GM12878 (cell line): Measurements from ENCODE around the gene LOXL4. TPM values are rescaled to one million over a fixed set of nuclear protein-coding genes. Genes with fewer than 3 reads are reported as not detected.

Experiments
- ATAC-seq: fragments of 200-7000 bp; cut with Tn5 transposase; 3 replicates; pipeline ENCODE4 v1.9.1; 2020; ENCODE audit warnings: mild to moderate bottlenecking, moderate library complexity
- BruUV-seq: library from RNA; stranded (reverse); fragments of 400-500 nt; replicated peaks from 2 replicates; lab custom pipeline; 2021; lab: Mats Ljungman, UMichigan
- CTCF ChIA-PET: fragments of 300-600 bp; sonication (Branson Sonifier 250); formaldehyde crosslinking; extraction: SDS; loops from one replicate; lab custom pipeline; 2021; ENCODE audit warnings: inconsistent platforms; lab: Yijun Ruan, JAX
- POLR2A ChIA-PET: fragments of 350-600 bp; formaldehyde crosslinking; extraction: SDS; loops from one replicate; lab custom pipeline; 2021; ENCODE audit warnings: inconsistent platforms; lab: Charles Lee
- RAD21 ChIA-PET: fragments of 300-600 bp; sonication (Branson Sonifier 250); formaldehyde crosslinking; loops from one replicate; lab custom pipeline; 2023; ENCODE audit warnings: antibody characterized with exemption; ENCODE audit not compliant: unreplicated experiment; lab: Charles Lee
- SMC1A ChIA-PET: fragments of 300-600 bp; sonication (Branson Sonifier 250); formaldehyde crosslinking; loops from one replicate; lab custom pipeline; 2023; ENCODE audit not compliant: unreplicated experiment, uncharacterized antibody; lab: Charles Lee
- DNase-seq: peaks from one replicate; pipeline ENCODE4 v3.0.0-alpha.2; 2011; ENCODE audit warnings: low read depth, low spot score
- FAIRE-seq: peaks from 3 replicates; lab custom pipeline; 2011; peaks lifted over from hg19 to GRCh38; lab: Jason Lieb, UNC
- H2AFZ ChIP-seq: 2 replicates; pipeline ENCODE4 v1.6.0; 2011; ENCODE audit warnings: low read depth, low read length, control low read depth; ENCODE audit not compliant: control insufficient read depth
- H3K27ac ChIP-seq: 2 replicates; pipeline ENCODE4 v1.5.1; 2011; ENCODE audit warnings: control low read depth; ENCODE audit not compliant: control insufficient read depth, insufficient read depth
- H3K27me3 ChIP-seq, 2 experiments: replicated peaks in 1 of 2; 2 replicates each; pipeline versions ENCODE4 v1.6.0 to v1.6.1; 2011; ENCODE audit warnings: low read length in 1 of 2; ENCODE audit not compliant: control insufficient read depth in 2 of 2, insufficient read depth in 2 of 2
- H3K36me3 ChIP-seq, 2 experiments: 2 replicates each; pipeline ENCODE4 v1.5.1; 2011; ENCODE audit warnings: low read length in 1 of 2; ENCODE audit not compliant: control insufficient read depth in 2 of 2, insufficient read depth in 2 of 2
- H3K4me1 ChIP-seq: 2 replicates; pipeline ENCODE4 v1.6.1; 2011; ENCODE audit warnings: mild to moderate bottlenecking, low read length, moderate library complexity, mixed read lengths; ENCODE audit not compliant: control insufficient read depth, insufficient read depth
- H3K4me2 ChIP-seq: 2 replicates; pipeline ENCODE4 v1.6.0; 2011; ENCODE audit warnings: control low read depth; ENCODE audit not compliant: control insufficient read depth, insufficient read depth
- H3K4me3 ChIP-seq: fragments of 200-600 bp; sonication (generic); 2 replicates; pipeline ENCODE4 v1.5.1; 2016
- H3K79me2 ChIP-seq: 2 replicates; pipeline ENCODE4 v1.6.0; 2011; ENCODE audit warnings: low read length; ENCODE audit not compliant: control insufficient read depth, insufficient read depth
- H3K9ac ChIP-seq: 2 replicates; pipeline ENCODE4 v1.8.0; 2011; ENCODE audit warnings: low read length, control low read depth, mixed read lengths; ENCODE audit not compliant: control insufficient read depth, insufficient read depth
- H3K9me3 ChIP-seq: replicated peaks from 3 replicates; pipeline ENCODE4 v1.5.1; 2011; ENCODE audit warnings: mild to moderate bottlenecking, low read length; ENCODE audit not compliant: control insufficient read depth, insufficient read depth
- H4K20me1 ChIP-seq: 2 replicates; pipeline ENCODE4 v1.6.0; 2011; ENCODE audit not compliant: control insufficient read depth, insufficient read depth
- ATF2 ChIP-seq: IDR thresholded peaks from 2 replicates; pipeline ENCODE4 v1.6.1; 2012; ENCODE audit warnings: low read length, inconsistent platforms
- BACH1 ChIP-seq: fragments of 450-650 bp; IDR thresholded peaks from 2 replicates; pipeline ENCODE4 v1.6.1; 2017; ENCODE audit warnings: mild to moderate bottlenecking, borderline replicate concordance
- E4F1 ChIP-seq: fragments of 450-650 bp; IDR thresholded peaks from 2 replicates; pipeline ENCODE4 v1.6.1; 2018; ENCODE audit warnings: borderline replicate concordance, mild to moderate bottlenecking; ENCODE audit not compliant: partially characterized antibody
- GATAD2B ChIP-seq: fragments of 450-650 bp; conservative IDR thresholded peaks from 2 replicates; pipeline ENCODE4 v1.6.1; 2017; ENCODE audit warnings: low read depth, mild to moderate bottlenecking, moderate library complexity
- JUND ChIP-seq: IDR thresholded peaks from 2 replicates; pipeline ENCODE4 v1.6.1; 2012; ENCODE audit warnings: low read depth, mild to moderate bottlenecking, low read length, improper control_type of control experiment, moderate library complexity
- MEF2B ChIP-seq: fragments of 450-650 bp; IDR thresholded peaks from 2 replicates; pipeline ENCODE4 v1.6.1; 2018; ENCODE audit warnings: mild to moderate bottlenecking, moderate library complexity; ENCODE audit not compliant: partially characterized antibody, poor library complexity, severe bottlenecking
- PRDM15 ChIP-seq: fragments of 450-650 bp; formaldehyde crosslinking; IDR thresholded peaks from 2 replicates; pipeline ENCODE4 v1.4.0; 2020; ENCODE audit warnings: mild to moderate bottlenecking, moderate library complexity
- STAT1 ChIP-seq: fragments of 450-650 bp; conservative IDR thresholded peaks from 2 replicates; pipeline ENCODE4 v1.6.1; 2014; ENCODE audit warnings: antibody characterized with exemption, mild to moderate bottlenecking
- WGBS: methylation state at CpG from one replicate; pipeline ENCODE4 v1.1.6; 2016; ENCODE audit warnings: low lambda C conversion rate; ENCODE audit not compliant: insufficient replicate concordance, insufficient coverage; ENCODE audit errors: missing lambda C conversion rate; 5-methylcytosine and 5-hydroxymethylcytosine counted together
- in situ Hi-C: fragments of 300-500 bp; cut with MboI; formaldehyde crosslinking; loops from 9 replicates; pipeline ENCODE4 v1.14.3; 2018; ENCODE audit warnings: mixed read lengths
- intact Hi-C: fragments of 100-400 bp; cut with micrococcal nuclease; formaldehyde crosslinking; loops from one replicate; pipeline ENCODE4 v1.14.2; 2022; ENCODE audit not compliant: unreplicated experiment
- polyA plus RNA-seq, 11 experiments: library from polyadenylated mRNA; depleted of rRNA in 4 of 11; unstranded in 6 of 11; stranded (reverse) in 5 of 11; fragments of >200 nt; fragmentation: Nextera tagmentation in 4 of 11; fragmentation: Illumina TruSeq in 1 of 11; extraction: Ambion mirVana in 4 of 11; extraction: Trizol in 1 of 11; gene quantifications; 1 replicate in 1 of 11; 2 replicates in 10 of 11; pipeline versions ENCODE4 v1.2.1 to v1.2.3, GENCODE V29; 2011 to 2016; ENCODE audit warnings: inconsistent platforms in 2 of 11, missing spikeins in 2 of 11, low read depth in 1 of 11
- total RNA-seq, 4 experiments: library from RNA; depleted of rRNA in 3 of 4; stranded (reverse); fragments of >200 nt in 3 of 4; fragmentation: Illumina TruSeq in 1 of 4; extraction: Trizol in 1 of 4; gene quantifications; 2 replicates each; pipeline versions ENCODE4 v1.2.1 to v1.2.3, GENCODE V29; 2013 to 2021

The LOXL4 gene
- total and polyA plus RNA-seq, 10 of the 15 experiments (the other 5 are each of a cell fraction or from before 2014, with no cell fraction given) = 0.02 to 0.12 (median 0.08) TPM; not detected in 3

GRCh38 chr10:98226508-98227144 is 41.4 kb downstream of the LOXL4 start:
- ATAC-seq = no peak
- Histone ChIP-seq H3K4me3 (no peak overlapping the region), H3K36me3 (no peaks in the 10 kb centered on the region; a peak in 1 of 4 replicates), H3K4me2 (no peak overlapping the region), H3K9me3 (peaks cover 3% of the 10 kb centered on the region; the same call in 1 of the 3 replicates), H3K27me3 (no peaks in the 10 kb centered on the region), H3K9ac (no peak overlapping the region), H4K20me1 (no peaks in the 10 kb centered on the region), H3K79me2 (no peaks in the 10 kb centered on the region; the same call in 1 of the 2 replicates), H3K4me1 (no peaks in the 10 kb centered on the region), H2AFZ (no peak overlapping the region), H3K27ac (no peak overlapping the region)
- RAD21 ChIA-PET = no interaction called here
- in situ Hi-C loops = no loop called here
- no TSS peak for BruUV-seq
- DNase-seq = no peak
- no peak for TF ChIP-seq PRDM15 (CRISPR knock-in tag)
- TF ChIP-seq E4F1 = no peak
- no peak for TF ChIP-seq STAT1
- TF ChIP-seq GATAD2B = no peak
- no peak for TF ChIP-seq JUND
- TF ChIP-seq MEF2B = no peak
- TF ChIP-seq BACH1 = no peak
- TF ChIP-seq ATF2 = no peak
- POLR2A ChIA-PET = no interaction called here
- 100% methylated on average over 1 of the region's 1 CpG for WGBS
- intact Hi-C loops = no loop called here
- CTCF ChIA-PET = interaction anchor here (1.2 kb wide), 1 partner anchor 56 kb away, joined by 4 read pairs; no protein-coding TSS in a partner anchor
- FAIRE-seq = no peak
- SMC1A ChIA-PET = interaction anchor here (0.7 kb wide), 1 partner anchor 12 kb away, joined by 4 read pairs; no protein-coding TSS in a partner anchor
